PC-9 (cell line): ENCODE results near the gene NLN.

ENCODE experiments used
- EZH2 ChIP-seq: fragments of 200-600 bp; sonication (generic); IDR thresholded peaks from 2 replicates; pipeline ENCODE4 v1.8.0; 2017; ENCODE audit warnings: antibody characterized with exemption, low read depth
- TF ChIP-seq, protein P1 (sequence below): fragments of 200-600 bp; sonication (generic); conservative IDR thresholded peaks from 2 replicates; pipeline ENCODE4 v1.6.1; 2017; ENCODE audit warnings: mixed run types, antibody characterized with exemption, mild to moderate bottlenecking, moderate library complexity

DNA sequence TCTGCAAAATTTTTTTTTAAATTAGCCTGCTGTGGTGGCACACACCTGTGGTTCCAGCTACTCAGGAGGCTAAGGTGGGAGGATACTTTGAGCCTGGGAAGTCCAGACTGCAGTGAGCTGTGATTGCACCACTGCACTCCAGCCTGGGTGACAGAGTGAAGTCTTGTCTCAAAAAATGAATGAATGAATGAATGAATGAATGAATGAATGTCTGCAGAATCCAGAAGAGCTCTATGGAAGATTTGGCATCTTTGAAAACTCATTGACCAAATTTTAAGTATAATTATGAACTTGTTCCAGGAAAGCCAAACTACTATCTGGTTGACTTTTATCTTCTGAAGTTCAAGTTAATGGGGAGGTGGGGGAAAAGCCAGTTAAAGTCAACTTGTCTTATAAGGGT is 110.1 kb downstream of the NLN start:
- no peak for TF ChIP-seq EZH2
- TF ChIP-seq, protein P1, sequence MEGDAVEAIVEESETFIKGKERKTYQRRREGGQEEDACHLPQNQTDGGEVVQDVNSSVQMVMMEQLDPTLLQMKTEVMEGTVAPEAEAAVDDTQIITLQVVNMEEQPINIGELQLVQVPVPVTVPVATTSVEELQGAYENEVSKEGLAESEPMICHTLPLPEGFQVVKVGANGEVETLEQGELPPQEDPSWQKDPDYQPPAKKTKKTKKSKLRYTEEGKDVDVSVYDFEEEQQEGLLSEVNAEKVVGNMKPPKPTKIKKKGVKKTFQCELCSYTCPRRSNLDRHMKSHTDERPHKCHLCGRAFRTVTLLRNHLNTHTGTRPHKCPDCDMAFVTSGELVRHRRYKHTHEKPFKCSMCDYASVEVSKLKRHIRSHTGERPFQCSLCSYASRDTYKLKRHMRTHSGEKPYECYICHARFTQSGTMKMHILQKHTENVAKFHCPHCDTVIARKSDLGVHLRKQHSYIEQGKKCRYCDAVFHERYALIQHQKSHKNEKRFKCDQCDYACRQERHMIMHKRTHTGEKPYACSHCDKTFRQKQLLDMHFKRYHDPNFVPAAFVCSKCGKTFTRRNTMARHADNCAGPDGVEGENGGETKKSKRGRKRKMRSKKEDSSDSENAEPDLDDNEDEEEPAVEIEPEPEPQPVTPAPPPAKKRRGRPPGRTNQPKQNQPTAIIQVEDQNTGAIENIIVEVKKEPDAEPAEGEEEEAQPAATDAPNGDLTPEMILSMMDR, result no peak
